Neural progenitor cell (in vitro differentiated cells): ENCODE results near the gene GNA14. TPM values are rescaled to one million over a fixed set of nuclear protein-coding genes. Genes with fewer than 3 reads are reported as not detected.

ENCODE experiments used
- DNase-seq: peaks from one replicate; pipeline ENCODE4 v3.0.0-alpha.2; 2016; ENCODE audit warnings: low spot score
- H2AFZ ChIP-seq: fragments of 200-600 bp; sonication (generic); replicated peaks from 2 replicates; pipeline ENCODE4 v1.6.1; 2016; ENCODE audit warnings: antibody characterized with exemption
- H3F3A ChIP-seq: fragments of 200-600 bp; sonication (generic); 2 replicates; pipeline ENCODE4 v1.6.1; 2016; ENCODE audit warnings: antibody characterized with exemption, low read depth
- H3K27ac ChIP-seq: fragments of 200-600 bp; sonication (generic); 2 replicates; pipeline ENCODE4 v1.5.1; 2016; ENCODE audit warnings: mild to moderate bottlenecking
- H3K27me3 ChIP-seq: fragments of 200-600 bp; sonication (generic); 2 replicates; pipeline ENCODE4 v1.6.1; 2016; ENCODE audit warnings: mild to moderate bottlenecking, moderate library complexity
- H3K36me3 ChIP-seq: fragments of 200-600 bp; sonication (generic); 2 replicates; pipeline ENCODE4 v1.5.1; 2016
- H3K4me1 ChIP-seq: fragments of 200-600 bp; sonication (generic); 2 replicates; pipeline ENCODE4 v1.6.1; 2016; ENCODE audit warnings: mixed run types
- H3K4me2 ChIP-seq: fragments of 200-600 bp; sonication (generic); 2 replicates; pipeline ENCODE4 v1.6.1; 2016
- H3K4me3 ChIP-seq: fragments of 200-600 bp; sonication (generic); 2 replicates; pipeline ENCODE4 v1.5.1; 2016
- H3K79me2 ChIP-seq: fragments of 200-600 bp; sonication (generic); 2 replicates; pipeline ENCODE4 v1.6.1; 2016; ENCODE audit warnings: low read depth
- H3K9ac ChIP-seq: fragments of 200-600 bp; sonication (generic); 2 replicates; pipeline ENCODE4 v1.6.1; 2016
- H3K9me3 ChIP-seq: fragments of 200-600 bp; sonication (generic); 2 replicates; pipeline ENCODE4 v1.5.1; 2016; ENCODE audit warnings: low read depth
- H4K20me1 ChIP-seq: fragments of 200-600 bp; sonication (generic); 2 replicates; pipeline ENCODE4 v1.6.1; 2016; ENCODE audit warnings: low read depth
- H3K27ac Mint-ChIP-seq: 3 replicates; pipeline ENCODE4 v1.8.0; 2021; ENCODE audit warnings: mixed read lengths
- H3K27me3 Mint-ChIP-seq: 2 replicates; pipeline ENCODE4 v1.8.0; 2022; ENCODE audit warnings: low read depth, mild to moderate bottlenecking, inconsistent platforms, moderate library complexity, mixed read lengths; ENCODE audit not compliant: insufficient read depth
- H3K36me3 Mint-ChIP-seq: 3 replicates; pipeline ENCODE4 v1.8.0; 2021; ENCODE audit warnings: mixed read lengths
- H3K4me1 Mint-ChIP-seq: 3 replicates; pipeline ENCODE4 v1.8.0; 2021; ENCODE audit warnings: mixed read lengths
- H3K4me3 Mint-ChIP-seq: 3 replicates; pipeline ENCODE4 v1.8.0; 2021; ENCODE audit warnings: mild to moderate bottlenecking, moderate library complexity, mixed read lengths
- H3K9me3 Mint-ChIP-seq: 3 replicates; pipeline ENCODE4 v1.8.0; 2020; ENCODE audit warnings: mixed read lengths
- CTCF ChIP-seq: fragments of 200-600 bp; sonication (generic); IDR thresholded peaks from 2 replicates; pipeline ENCODE4 v1.5.1; 2017; ENCODE audit warnings: antibody characterized with exemption, mild to moderate bottlenecking
- EZH2 ChIP-seq: fragments of 200-600 bp; sonication (generic); IDR thresholded peaks from 2 replicates; pipeline ENCODE4 v1.6.1; 2017; ENCODE audit warnings: antibody characterized with exemption, mild to moderate bottlenecking, moderate library complexity
- EZH2phosphoT487 ChIP-seq: fragments of 200-600 bp; sonication (generic); IDR thresholded peaks from 2 replicates; pipeline ENCODE4 v1.6.1; 2017; ENCODE audit warnings: antibody characterized with exemption
- total RNA-seq: library from RNA; depleted of rRNA; stranded (reverse); fragments of >200 nt; gene quantifications from 2 replicates; pipeline ENCODE4 v1.2.3, GENCODE V29; 2015; ENCODE audit warnings: low replicate concordance

The GNA14 gene
- total RNA-seq, 1 donor from 2014 or later, result not detected

- H3K36me3 Mint-ChIP-seq, result no peaks in the 10 kb centered on the region
- H3K9ac ChIP-seq, result no peak overlapping the region
- H3K4me1 Mint-ChIP-seq, result peaks cover 4% of the 10 kb centered on the region
- H3K27me3 Mint-ChIP-seq, result no peaks in the 10 kb centered on the region
- H3K4me3 ChIP-seq, result no peak overlapping the region
- no peaks in the 10 kb centered on the region for H3K9me3 ChIP-seq
- H3K27me3 ChIP-seq, result no peaks in the 10 kb centered on the region
- no peaks in the 10 kb centered on the region for H3K79me2 ChIP-seq
- H3K27ac ChIP-seq, result no peak overlapping the region
- no peak overlapping the region for H2AFZ ChIP-seq
- no peaks in the 10 kb centered on the region for H3K36me3 ChIP-seq
- no peak for TF ChIP-seq CTCF
- TF ChIP-seq EZH2phosphoT487, result no peak
- no peak for TF ChIP-seq EZH2
- peaks cover 5% of the 10 kb centered on the region for H3K4me1 ChIP-seq
- no peak overlapping the region for H3K4me2 ChIP-seq
- H3F3A ChIP-seq, result no peaks in the 10 kb centered on the region
- H3K4me3 Mint-ChIP-seq, result no peak overlapping the region
- no peaks in the 10 kb centered on the region for H3K9me3 Mint-ChIP-seq
- no peak overlapping the region for H3K27ac Mint-ChIP-seq
- no peaks in the 10 kb centered on the region for H4K20me1 ChIP-seq
- DNase-seq, result no peak
These were observed 224.3 kb downstream of the GNA14 start for GRCh38 chr9:77423841-77424240.

GRCh38 chr9:77422969-77423368 is 225.2 kb downstream of the GNA14 start:
- H3K9me3 ChIP-seq, result no peaks in the 10 kb centered on the region
- no peak overlapping the region for H3K4me3 ChIP-seq
- no peaks in the 10 kb centered on the region for H3K36me3 ChIP-seq
- no peak overlapping the region for H3K27ac ChIP-seq
- no peaks in the 10 kb centered on the region for H3F3A ChIP-seq
- H2AFZ ChIP-seq, result no peak overlapping the region
- no peaks in the 10 kb centered on the region for H3K27me3 Mint-ChIP-seq
- no peak overlapping the region for H3K4me3 Mint-ChIP-seq
- no peak overlapping the region for H3K4me2 ChIP-seq
- peaks cover 4% of the 10 kb centered on the region for H3K4me1 Mint-ChIP-seq
- DNase-seq, result no peak
- H3K9me3 Mint-ChIP-seq, result no peaks in the 10 kb centered on the region
- peaks cover 5% of the 10 kb centered on the region for H3K4me1 ChIP-seq
- H3K27me3 ChIP-seq, result no peaks in the 10 kb centered on the region
- no peaks in the 10 kb centered on the region for H3K36me3 Mint-ChIP-seq
- H3K79me2 ChIP-seq, result no peaks in the 10 kb centered on the region
- no peak for TF ChIP-seq CTCF
- no peak for TF ChIP-seq EZH2
- TF ChIP-seq EZH2phosphoT487, result no peak
- no peaks in the 10 kb centered on the region for H4K20me1 ChIP-seq
- H3K9ac ChIP-seq, result no peak overlapping the region
- H3K27ac Mint-ChIP-seq, result no peak overlapping the region

- TF ChIP-seq EZH2 (no peak), EZH2phosphoT487 (no peak), CTCF (no peak)
- H3K27ac ChIP-seq, result no peak overlapping the region
- H3K4me3 ChIP-seq, result no peak overlapping the region
- H3K27me3 ChIP-seq, result no peaks in the 10 kb centered on the region
- no peak overlapping the region for H3K4me3 Mint-ChIP-seq
- H3K79me2 ChIP-seq, result no peaks in the 10 kb centered on the region
- no peaks in the 10 kb centered on the region for H3K36me3 Mint-ChIP-seq
- H4K20me1 ChIP-seq, result no peaks in the 10 kb centered on the region
- H3K27ac Mint-ChIP-seq, result no peak overlapping the region
- no peaks in the 10 kb centered on the region for H3K36me3 ChIP-seq
- no peaks in the 10 kb centered on the region for H3K9me3 Mint-ChIP-seq
- no peak overlapping the region for H2AFZ ChIP-seq
- H3K9ac ChIP-seq, result no peak overlapping the region
- H3K4me2 ChIP-seq, result no peak overlapping the region
- peaks cover 5% of the 10 kb centered on the region for H3K4me1 Mint-ChIP-seq
- H3K9me3 ChIP-seq, result no peaks in the 10 kb centered on the region
- H3K27me3 Mint-ChIP-seq, result peaks cover 2% of the 10 kb centered on the region
- H3F3A ChIP-seq, result no peaks in the 10 kb centered on the region
- no peak for DNase-seq
- H3K4me1 ChIP-seq, result no peaks in the 10 kb centered on the region
These were observed 226.4 kb downstream of the GNA14 start for GRCh38 chr9:77421506-77422265.
